ENCODE results near the gene PARVA.

The PARVA gene

GRCh38 chr11:12420706-12421105 lies 43.3 kb downstream of the PARVA start:
- intact Hi-C loops (cut with DNase I) = no loop called here
- DNase-seq = no peak

GRCh38 chr11:12421386-12421785 lies 44.0 kb downstream of the PARVA start:
- intact Hi-C loops (cut with DNase I) = no loop called here
- DNase-seq = no peak

GRCh38 chr11:12426176-12426575 lies 48.8 kb downstream of the PARVA start:
- DNase-seq = no peak
- intact Hi-C loops (cut with DNase I) = no loop called here

GRCh38 chr11:12429155-12429554 lies 51.8 kb downstream of the PARVA start:
- no peak for DNase-seq
- intact Hi-C loops (cut with DNase I) = no loop called here

- DNase-seq = no peak
- intact Hi-C loops (cut with DNase I) = no loop called here
Observed at GRCh38 chr11:12430351-12430750, 53.0 kb downstream of the PARVA start.

GRCh38 chr11:12430954-12431595 lies 53.7 kb downstream of the PARVA start:
- DNase-seq = peak in 3 of 42 donors; percentile 7 to 55 (median 15)
- intact Hi-C loops (cut with DNase I) = no loop called here

GRCh38 chr11:12432507-12432906 lies 55.1 kb downstream of the PARVA start:
- intact Hi-C loops (cut with DNase I) = no loop called here
- no peak for DNase-seq

GRCh38 chr11:12433121-12433520 lies 55.8 kb downstream of the PARVA start:
- intact Hi-C loops (cut with DNase I) = no loop called here
- no peak for DNase-seq

GRCh38 chr11:12433571-12434324 lies 56.4 kb downstream of the PARVA start:
- intact Hi-C loops (cut with DNase I) = no loop called here
- peak in 9 of 42 donors; percentile 7 to 49 (median 19) for DNase-seq

GRCh38 chr11:12434325-12434654 lies 56.9 kb downstream of the PARVA start:
- intact Hi-C loops (cut with DNase I) = no loop called here
- DNase-seq = no peak

- DNase-seq = no peak
Observed at GRCh38 chr11:12435264-12435663, 57.9 kb downstream of the PARVA start.

GRCh38 chr11:12436266-12436665 lies 58.9 kb downstream of the PARVA start:
- DNase-seq = no peak
- intact Hi-C loops (cut with DNase I) = no loop called here

More at GRCh38 chr11:12435264-12435663, 57.9 kb downstream of the PARVA start:
- intact Hi-C loops (cut with DNase I) = no loop called here

- intact Hi-C loops (cut with DNase I) = no loop called here
- no peak for DNase-seq
Observed at GRCh38 chr11:12438291-12438690, 60.9 kb downstream of the PARVA start.

GRCh38 chr11:12439615-12440014 lies 62.2 kb downstream of the PARVA start:
- no peak for DNase-seq
- intact Hi-C loops (cut with DNase I) = no loop called here

- DNase-seq = no peak
- intact Hi-C loops (cut with DNase I) = no loop called here
Observed at GRCh38 chr11:12440565-12440964, 63.2 kb downstream of the PARVA start.

- no peak for DNase-seq
- intact Hi-C loops (cut with DNase I) = no loop called here
Observed at GRCh38 chr11:12441231-12441861, 64.0 kb downstream of the PARVA start.

GRCh38 chr11:12444601-12445000 lies 67.2 kb downstream of the PARVA start:
- intact Hi-C loops (cut with DNase I) = no loop called here
- no peak for DNase-seq

GRCh38 chr11:12445001-12445400 lies 67.6 kb downstream of the PARVA start:
- no peak for DNase-seq
- intact Hi-C loops (cut with DNase I) = no loop called here

- intact Hi-C loops (cut with DNase I) = no loop called here
- no peak for DNase-seq
Observed at GRCh38 chr11:12446863-12447262, 69.5 kb downstream of the PARVA start.

- intact Hi-C loops (cut with DNase I) = no loop called here
- DNase-seq = no peak
Observed at GRCh38 chr11:12448131-12448939, 71.0 kb downstream of the PARVA start.
